Parathyroid adenoma (tissue), 2 donors: ENCODE results near the gene GTF2A1.

ENCODE experiments used
- H2AFZ ChIP-seq: fragments of 300-600 bp; sonication (generic); one replicate; pipeline ENCODE4 v1.7.0; 2017; ENCODE audit warnings: antibody characterized with exemption, mild to moderate bottlenecking
- H3K27ac ChIP-seq: fragments of 300-600 bp; sonication (generic); one replicate; pipeline ENCODE4 v1.7.0; 2017
- H3K27me3 ChIP-seq: fragments of 300-600 bp; sonication (generic); one replicate; pipeline ENCODE4 v1.7.0; 2017; ENCODE audit warnings: low read length; ENCODE audit not compliant: control insufficient read depth, insufficient read depth
- H3K36me3 ChIP-seq: fragments of 300-600 bp; sonication (generic); one replicate; pipeline ENCODE4 v1.7.0; 2017; ENCODE audit warnings: low read length; ENCODE audit not compliant: control insufficient read depth, insufficient read depth
- H3K4me1 ChIP-seq: fragments of 300-600 bp; sonication (generic); one replicate; pipeline ENCODE4 v1.7.0; 2017; ENCODE audit warnings: control low read depth
- H3K4me2 ChIP-seq: fragments of 300-600 bp; sonication (generic); one replicate; pipeline ENCODE4 v1.7.0; 2017; ENCODE audit warnings: low read length
- H3K4me3 ChIP-seq: fragments of 300-600 bp; sonication (generic); one replicate; pipeline ENCODE4 v1.7.0; 2017; ENCODE audit warnings: low read depth, low read length
- H3K79me2 ChIP-seq: fragments of 300-600 bp; sonication (generic); one replicate; pipeline ENCODE4 v1.7.0; 2017; ENCODE audit warnings: control low read depth
- H3K9ac ChIP-seq: fragments of 300-600 bp; sonication (generic); one replicate; pipeline ENCODE4 v1.7.0; 2017; ENCODE audit warnings: mild to moderate bottlenecking
- H3K9me3 ChIP-seq: fragments of 300-600 bp; sonication (generic); one replicate; pipeline ENCODE4 v1.7.0; 2017; ENCODE audit warnings: low read length; ENCODE audit not compliant: control insufficient read depth
- CTCF ChIP-seq: fragments of 300-600 bp; sonication (generic); IDR thresholded peaks from one replicate; pipeline ENCODE4 v1.7.0; 2017; ENCODE audit warnings: antibody characterized with exemption, mild to moderate bottlenecking
- donor health status: primary hyperparathyroidism.

GTF2A1 gene

GRCh38 chr14:81256289-81256960, 35.7 kb upstream of the GTF2A1 start:
- no peaks in the 10 kb centered on the region for H3K27me3 ChIP-seq
- H3K4me3 ChIP-seq, result no peak overlapping the region
- H3K9ac ChIP-seq, result no peak overlapping the region
- H3K4me1 ChIP-seq, result no peaks in the 10 kb centered on the region
- no peaks in the 10 kb centered on the region for H3K79me2 ChIP-seq
- TF ChIP-seq CTCF, result no peak
- H3K9me3 ChIP-seq, result no peaks in the 10 kb centered on the region
- H3K27ac ChIP-seq, result no peak overlapping the region
- H3K36me3 ChIP-seq, result no peaks in the 10 kb centered on the region
- no peak overlapping the region for H3K4me2 ChIP-seq
- no peak overlapping the region for H2AFZ ChIP-seq

GRCh38 chr14:81252278-81252677, 31.5 kb upstream of the GTF2A1 start:
- Histone ChIP-seq H3K36me3 (no peaks in the 10 kb centered on the region), H3K9me3 (no peaks in the 10 kb centered on the region), H3K27me3 (no peaks in the 10 kb centered on the region), H3K9ac (no peak overlapping the region), H3K27ac (no peak overlapping the region), H3K4me2 (no peak overlapping the region), H3K4me3 (no peak overlapping the region), H2AFZ (no peak overlapping the region), H3K4me1 (no peaks in the 10 kb centered on the region), H3K79me2 (no peaks in the 10 kb centered on the region)
- TF ChIP-seq CTCF, result no peak

GRCh38 chr14:81247271-81247766, 26.6 kb upstream of the GTF2A1 start:
- no peaks in the 10 kb centered on the region for H3K79me2 ChIP-seq
- H3K4me1 ChIP-seq, result no peaks in the 10 kb centered on the region
- TF ChIP-seq CTCF, result no peak
- no peak overlapping the region for H3K4me2 ChIP-seq
- H3K36me3 ChIP-seq, result no peaks in the 10 kb centered on the region
- no peak overlapping the region for H3K4me3 ChIP-seq
- no peaks in the 10 kb centered on the region for H3K27me3 ChIP-seq
- H3K9me3 ChIP-seq, result no peaks in the 10 kb centered on the region
- H3K9ac ChIP-seq, result no peak overlapping the region
- no peak overlapping the region for H3K27ac ChIP-seq
- no peak overlapping the region for H2AFZ ChIP-seq

GRCh38 chr14:81246461-81247270, 25.9 kb upstream of the GTF2A1 start:
- Histone ChIP-seq H2AFZ (no peak overlapping the region), H3K9me3 (no peaks in the 10 kb centered on the region), H3K79me2 (no peaks in the 10 kb centered on the region), H3K36me3 (no peaks in the 10 kb centered on the region), H3K4me3 (no peak overlapping the region), H3K4me2 (no peak overlapping the region), H3K4me1 (no peaks in the 10 kb centered on the region), H3K27ac (no peak overlapping the region), H3K27me3 (no peaks in the 10 kb centered on the region), H3K9ac (no peak overlapping the region)
- TF ChIP-seq CTCF, result no peak
